SH-SY5Y (cell line): ENCODE data around the gene CEMP1.

Source experiments
- GATA2 ChIP-seq: IDR thresholded peaks from 2 replicates; pipeline ENCODE4 v1.6.1; 2011; ENCODE audit warnings: mild to moderate bottlenecking, low read depth, low read length
- GATA3 ChIP-seq: IDR thresholded peaks from 2 replicates; pipeline ENCODE4 v1.6.1; 2011; ENCODE audit warnings: low read depth, mild to moderate bottlenecking, low read length, moderate library complexity

- TF ChIP-seq GATA2 (no peak), GATA3 (no peak)
These were observed 46.2 kb downstream of the CEMP1 start for GRCh38 chr16:2484898-2485508.
